WTC11 (cell line): ENCODE data around the gene FZD10. TPM values are rescaled to one million over a fixed set of nuclear protein-coding genes. Genes with fewer than 3 reads are reported as not detected.

Source experiments
- ATAC-seq: fragments of 200-7000 bp; cut with Tn5 transposase; 2 replicates; pipeline ENCODE4 v1.10.0; 2021; ENCODE audit warnings: mild to moderate bottlenecking, moderate library complexity
- CTCF ChIA-PET: fragments of 300-600 bp; sonication (Branson Sonifier 250); formaldehyde crosslinking; loops from one replicate; lab custom pipeline; 2021; ENCODE audit warnings: antibody characterized with exemption; lab: Charles Lee
- POLR2A ChIA-PET: fragments of 350-600 bp; sonication (Branson Sonifier 250); formaldehyde crosslinking; loops from one replicate; lab custom pipeline; 2021; ENCODE audit warnings: antibody characterized with exemption; lab: Charles Lee
- DNase-seq: peaks from one replicate; pipeline ENCODE4 v3.0.0; 2021; ENCODE audit warnings: low spot score
- H3K27ac Mint-ChIP-seq: 2 replicates; pipeline ENCODE4 v1.8.0; 2021; ENCODE audit warnings: mixed read lengths
- H3K27me3 Mint-ChIP-seq: 2 replicates; pipeline ENCODE4 v1.8.0; 2021; ENCODE audit warnings: low read depth, mild to moderate bottlenecking, moderate library complexity, mixed read lengths
- H3K36me3 Mint-ChIP-seq: 2 replicates; pipeline ENCODE4 v1.8.0; 2021; ENCODE audit warnings: mixed read lengths
- H3K4me1 Mint-ChIP-seq: 2 replicates; pipeline ENCODE4 v1.8.0; 2022; ENCODE audit warnings: mixed read lengths
- H3K4me3 Mint-ChIP-seq: 2 replicates; pipeline ENCODE4 v1.8.0; 2021; ENCODE audit warnings: mild to moderate bottlenecking, moderate library complexity, mixed read lengths
- H3K9me3 Mint-ChIP-seq: 2 replicates; pipeline ENCODE4 v1.8.0; 2021; ENCODE audit warnings: mixed read lengths
- CREB1 ChIP-seq: sonication (generic); formaldehyde crosslinking; IDR thresholded peaks from 2 replicates; pipeline ENCODE4 v1.8.0; 2023; ENCODE audit warnings: mild to moderate bottlenecking, missing genetic modification reagents
- HMGA2 ChIP-seq: fragments of 250-450 bp; sonication (Bioruptor Pico); IDR thresholded peaks from 2 replicates; pipeline ENCODE4 v1.4.0; 2021; ENCODE audit warnings: mild to moderate bottlenecking, moderate library complexity
- IRF2 ChIP-seq: sonication (generic); formaldehyde crosslinking; IDR thresholded peaks from 2 replicates; pipeline ENCODE4 v1.8.0; 2022; ENCODE audit warnings: low read depth, missing genetic modification reagents, borderline replicate concordance
- JUN ChIP-seq: sonication (generic); formaldehyde crosslinking; IDR thresholded peaks from 2 replicates; pipeline ENCODE4 v1.8.0; 2023; ENCODE audit warnings: mild to moderate bottlenecking, missing genetic modification reagents
- KAT7 ChIP-seq: sonication (generic); formaldehyde crosslinking; IDR thresholded peaks from 2 replicates; pipeline ENCODE4 v1.8.1; 2023; ENCODE audit warnings: missing genetic modification reagents, mild to moderate bottlenecking, borderline replicate concordance
- NR1H2 ChIP-seq: sonication (generic); formaldehyde crosslinking; IDR thresholded peaks from 2 replicates; pipeline ENCODE4 v1.9.0; 2021; ENCODE audit warnings: mild to moderate bottlenecking, moderate library complexity, missing genetic modification reagents
- NR2C2 ChIP-seq: sonication (generic); formaldehyde crosslinking; IDR thresholded peaks from 2 replicates; pipeline ENCODE4 v1.8.0; 2022; ENCODE audit warnings: mild to moderate bottlenecking, missing genetic modification reagents
- ZNF138 ChIP-seq: sonication (generic); formaldehyde crosslinking; conservative IDR thresholded peaks from 2 replicates; pipeline ENCODE4 v1.8.1; 2022; ENCODE audit warnings: mild to moderate bottlenecking, moderate library complexity, missing genetic modification reagents
- ZNF416 ChIP-seq: fragments of 250-450 bp; sonication (Bioruptor Pico); IDR thresholded peaks from 2 replicates; pipeline ENCODE4 v1.9.0; 2021; ENCODE audit warnings: mild to moderate bottlenecking, inconsistent platforms
- total RNA-seq: library from RNA; stranded (reverse); gene quantifications from 3 replicates; pipeline ENCODE4 v1.2.3, GENCODE V29; 2021
- TF ChIP-seq, protein P1 (sequence below): sonication (generic); formaldehyde crosslinking; IDR thresholded peaks from 2 replicates; pipeline ENCODE4 v1.8.1; 2022; ENCODE audit warnings: mild to moderate bottlenecking, moderate library complexity, missing genetic modification reagents
- TF ChIP-seq, protein P2 (sequence below): fragments of 250-450 bp; sonication (Bioruptor Pico); IDR thresholded peaks from 2 replicates; pipeline ENCODE4 v1.9.0; 2021; ENCODE audit warnings: moderate library complexity, mild to moderate bottlenecking, inconsistent platforms, borderline replicate concordance
- TF ChIP-seq, protein P3 (sequence below): sonication (generic); formaldehyde crosslinking; IDR thresholded peaks from 2 replicates; pipeline ENCODE4 v1.8.1; 2023; ENCODE audit warnings: mild to moderate bottlenecking, missing genetic modification reagents, moderate library complexity
- TF ChIP-seq, protein P4 (sequence below): sonication (generic); formaldehyde crosslinking; IDR thresholded peaks from 2 replicates; pipeline ENCODE4 v1.8.1; 2022; ENCODE audit warnings: low read depth, mild to moderate bottlenecking, moderate library complexity, missing genetic modification reagents, borderline replicate concordance
- TF ChIP-seq, protein P5 (sequence below): sonication (generic); formaldehyde crosslinking; IDR thresholded peaks from 2 replicates; pipeline ENCODE4 v1.8.1; 2023; ENCODE audit warnings: mild to moderate bottlenecking, missing genetic modification reagents, borderline replicate concordance
- TF ChIP-seq, protein P6 (sequence below): sonication (generic); formaldehyde crosslinking; IDR thresholded peaks from 2 replicates; pipeline ENCODE4 v1.8.1; 2023; ENCODE audit warnings: mild to moderate bottlenecking, missing genetic modification reagents, moderate library complexity

Gene FZD10
- total RNA-seq, 1 experiment from 2014 or later = 1.1 TPM

DNA sequence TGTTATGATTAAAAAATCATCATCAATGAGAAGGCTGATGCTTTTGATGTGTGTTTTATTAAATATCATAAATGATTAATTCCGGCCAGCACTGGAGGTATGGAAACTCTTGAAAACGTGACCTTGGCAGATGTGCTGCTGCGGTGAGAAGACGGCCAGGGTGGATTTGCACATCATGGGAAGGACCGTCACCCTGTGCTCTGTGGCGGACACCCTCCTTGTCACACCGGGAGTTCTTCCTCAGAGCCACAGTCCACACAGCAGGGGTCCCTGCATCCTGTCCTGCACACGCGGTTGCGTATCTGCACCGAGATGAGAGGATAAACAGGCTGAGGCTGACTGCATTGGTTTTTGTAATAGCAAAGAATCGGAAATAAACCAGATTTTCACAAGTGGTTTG lies 33.5 kb downstream of the FZD10 start:
- Mint-ChIP-seq H3K9me3 (peaks cover 29% of the 10 kb centered on the region), H3K36me3 (peaks cover 35% of the 10 kb centered on the region), H3K4me3 (no peak overlapping the region), H3K27me3 (peaks cover 7% of the 10 kb centered on the region), H3K4me1 (no peaks in the 10 kb centered on the region), H3K27ac (no peak overlapping the region)
- POLR2A ChIA-PET = no interaction called here
- no peak for DNase-seq
- CTCF ChIA-PET = interaction anchor here (0.8 to 1.0 kb wide), 2 partner anchors 148 to 169 kb away, joined by 3 read pairs; no protein-coding TSS in a partner anchor
- no peak for TF ChIP-seq HMGA2 (CRISPR knock-in tag)
- TF ChIP-seq, protein P1, sequence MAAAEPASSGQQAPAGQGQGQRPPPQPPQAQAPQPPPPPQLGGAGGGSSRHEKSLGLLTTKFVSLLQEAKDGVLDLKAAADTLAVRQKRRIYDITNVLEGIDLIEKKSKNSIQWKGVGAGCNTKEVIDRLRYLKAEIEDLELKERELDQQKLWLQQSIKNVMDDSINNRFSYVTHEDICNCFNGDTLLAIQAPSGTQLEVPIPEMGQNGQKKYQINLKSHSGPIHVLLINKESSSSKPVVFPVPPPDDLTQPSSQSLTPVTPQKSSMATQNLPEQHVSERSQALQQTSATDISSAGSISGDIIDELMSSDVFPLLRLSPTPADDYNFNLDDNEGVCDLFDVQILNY (CRISPR knock-in tag) = no peak
- no peak for TF ChIP-seq ZNF416
- TF ChIP-seq KAT7 (CRISPR knock-in tag) = no peak
- TF ChIP-seq, protein P2, sequence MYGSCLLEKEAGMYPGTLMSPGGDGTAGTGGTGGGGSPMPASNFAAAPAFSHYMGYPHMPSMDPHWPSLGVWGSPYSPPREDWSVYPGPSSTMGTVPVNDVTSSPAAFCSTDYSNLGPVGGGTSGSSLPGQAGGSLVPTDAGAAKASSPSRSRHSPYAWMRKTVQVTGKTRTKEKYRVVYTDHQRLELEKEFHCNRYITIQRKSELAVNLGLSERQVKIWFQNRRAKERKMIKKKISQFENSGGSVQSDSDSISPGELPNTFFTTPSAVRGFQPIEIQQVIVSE (CRISPR knock-in tag) = no peak
- TF ChIP-seq, protein P3, sequence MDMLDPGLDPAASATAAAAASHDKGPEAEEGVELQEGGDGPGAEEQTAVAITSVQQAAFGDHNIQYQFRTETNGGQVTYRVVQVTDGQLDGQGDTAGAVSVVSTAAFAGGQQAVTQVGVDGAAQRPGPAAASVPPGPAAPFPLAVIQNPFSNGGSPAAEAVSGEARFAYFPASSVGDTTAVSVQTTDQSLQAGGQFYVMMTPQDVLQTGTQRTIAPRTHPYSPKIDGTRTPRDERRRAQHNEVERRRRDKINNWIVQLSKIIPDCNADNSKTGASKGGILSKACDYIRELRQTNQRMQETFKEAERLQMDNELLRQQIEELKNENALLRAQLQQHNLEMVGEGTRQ (CRISPR knock-in tag) = no peak
- no peak for TF ChIP-seq NR2C2 (CRISPR knock-in tag)
- TF ChIP-seq IRF2 = no peak
- ATAC-seq = no peak

DNA sequence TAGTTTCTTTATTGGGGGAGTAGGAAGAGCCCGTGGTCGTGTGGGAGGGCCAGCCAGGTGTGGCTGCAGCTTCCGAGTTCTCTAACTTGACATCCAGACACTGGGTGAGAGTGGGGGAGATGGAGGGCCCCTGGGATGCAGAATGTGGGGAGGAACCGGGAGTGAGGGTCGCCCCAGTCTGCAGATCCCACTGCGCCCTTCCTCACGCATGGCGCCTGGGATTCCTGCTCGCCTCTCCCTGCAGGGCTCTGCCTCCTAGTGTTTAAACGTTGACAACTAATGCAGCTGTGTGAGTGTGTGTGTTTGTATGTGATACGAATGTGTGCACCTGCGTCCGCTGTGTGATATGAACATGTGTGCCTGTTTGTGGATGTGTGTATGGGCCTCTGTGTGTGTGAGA lies 34.6 kb downstream of the FZD10 start:
- ChIA-PET CTCF (no interaction called here), POLR2A (no interaction called here)
- no peak overlapping the region for H3K4me3 Mint-ChIP-seq
- ATAC-seq (no peak), DNase-seq (no peak)
- H3K27me3 Mint-ChIP-seq = peaks cover 13% of the 10 kb centered on the region
- H3K27ac Mint-ChIP-seq = no peak overlapping the region
- peaks cover 29% of the 10 kb centered on the region for H3K9me3 Mint-ChIP-seq
- H3K4me1 Mint-ChIP-seq = no peaks in the 10 kb centered on the region
- H3K36me3 Mint-ChIP-seq = peaks cover 36% of the 10 kb centered on the region
- TF ChIP-seq ZNF138 (no peak), NR1H2 (CRISPR knock-in tag) (no peak), CREB1 (CRISPR knock-in tag) (no peak), JUN (CRISPR knock-in tag) (no peak)
- TF ChIP-seq, protein P4, sequence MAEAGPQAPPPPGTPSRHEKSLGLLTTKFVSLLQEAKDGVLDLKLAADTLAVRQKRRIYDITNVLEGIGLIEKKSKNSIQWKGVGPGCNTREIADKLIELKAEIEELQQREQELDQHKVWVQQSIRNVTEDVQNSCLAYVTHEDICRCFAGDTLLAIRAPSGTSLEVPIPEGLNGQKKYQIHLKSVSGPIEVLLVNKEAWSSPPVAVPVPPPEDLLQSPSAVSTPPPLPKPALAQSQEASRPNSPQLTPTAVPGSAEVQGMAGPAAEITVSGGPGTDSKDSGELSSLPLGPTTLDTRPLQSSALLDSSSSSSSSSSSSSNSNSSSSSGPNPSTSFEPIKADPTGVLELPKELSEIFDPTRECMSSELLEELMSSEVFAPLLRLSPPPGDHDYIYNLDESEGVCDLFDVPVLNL = no peak
- TF ChIP-seq, protein P5, sequence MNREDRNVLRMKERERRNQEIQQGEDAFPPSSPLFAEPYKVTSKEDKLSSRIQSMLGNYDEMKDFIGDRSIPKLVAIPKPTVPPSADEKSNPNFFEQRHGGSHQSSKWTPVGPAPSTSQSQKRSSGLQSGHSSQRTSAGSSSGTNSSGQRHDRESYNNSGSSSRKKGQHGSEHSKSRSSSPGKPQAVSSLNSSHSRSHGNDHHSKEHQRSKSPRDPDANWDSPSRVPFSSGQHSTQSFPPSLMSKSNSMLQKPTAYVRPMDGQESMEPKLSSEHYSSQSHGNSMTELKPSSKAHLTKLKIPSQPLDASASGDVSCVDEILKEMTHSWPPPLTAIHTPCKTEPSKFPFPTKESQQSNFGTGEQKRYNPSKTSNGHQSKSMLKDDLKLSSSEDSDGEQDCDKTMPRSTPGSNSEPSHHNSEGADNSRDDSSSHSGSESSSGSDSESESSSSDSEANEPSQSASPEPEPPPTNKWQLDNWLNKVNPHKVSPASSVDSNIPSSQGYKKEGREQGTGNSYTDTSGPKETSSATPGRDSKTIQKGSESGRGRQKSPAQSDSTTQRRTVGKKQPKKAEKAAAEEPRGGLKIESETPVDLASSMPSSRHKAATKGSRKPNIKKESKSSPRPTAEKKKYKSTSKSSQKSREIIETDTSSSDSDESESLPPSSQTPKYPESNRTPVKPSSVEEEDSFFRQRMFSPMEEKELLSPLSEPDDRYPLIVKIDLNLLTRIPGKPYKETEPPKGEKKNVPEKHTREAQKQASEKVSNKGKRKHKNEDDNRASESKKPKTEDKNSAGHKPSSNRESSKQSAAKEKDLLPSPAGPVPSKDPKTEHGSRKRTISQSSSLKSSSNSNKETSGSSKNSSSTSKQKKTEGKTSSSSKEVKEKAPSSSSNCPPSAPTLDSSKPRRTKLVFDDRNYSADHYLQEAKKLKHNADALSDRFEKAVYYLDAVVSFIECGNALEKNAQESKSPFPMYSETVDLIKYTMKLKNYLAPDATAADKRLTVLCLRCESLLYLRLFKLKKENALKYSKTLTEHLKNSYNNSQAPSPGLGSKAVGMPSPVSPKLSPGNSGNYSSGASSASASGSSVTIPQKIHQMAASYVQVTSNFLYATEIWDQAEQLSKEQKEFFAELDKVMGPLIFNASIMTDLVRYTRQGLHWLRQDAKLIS (CRISPR knock-in tag) = no peak
- TF ChIP-seq, protein P6, sequence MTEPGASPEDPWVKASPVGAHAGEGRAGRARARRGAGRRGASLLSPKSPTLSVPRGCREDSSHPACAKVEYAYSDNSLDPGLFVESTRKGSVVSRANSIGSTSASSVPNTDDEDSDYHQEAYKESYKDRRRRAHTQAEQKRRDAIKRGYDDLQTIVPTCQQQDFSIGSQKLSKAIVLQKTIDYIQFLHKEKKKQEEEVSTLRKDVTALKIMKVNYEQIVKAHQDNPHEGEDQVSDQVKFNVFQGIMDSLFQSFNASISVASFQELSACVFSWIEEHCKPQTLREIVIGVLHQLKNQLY (CRISPR knock-in tag) = no peak
